ENCODE data around the gene TSPAN1.

DNA sequence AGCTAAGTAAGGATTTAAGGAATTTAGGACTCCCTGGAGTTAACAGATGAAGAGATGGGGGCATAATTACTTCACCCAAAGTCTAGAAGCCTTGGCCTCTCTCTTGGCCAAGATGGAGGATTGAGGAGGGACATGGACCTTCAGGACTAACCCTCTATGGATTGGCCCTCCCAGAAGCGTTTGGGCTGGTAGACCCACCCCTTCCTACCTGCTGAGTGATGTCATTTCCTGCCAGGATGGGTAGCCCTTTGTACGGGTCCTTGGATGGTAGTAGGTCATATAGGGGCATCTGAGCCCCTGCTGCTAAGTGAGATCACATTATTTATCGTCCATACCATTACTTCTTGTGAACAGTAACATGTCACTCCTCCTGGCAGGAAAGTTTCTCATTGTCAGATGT is 45.9 kb downstream of the TSPAN1 start:
- TF ChIP-seq POLR2AphosphoS5 (IDR thresholded peaks at IDR 0.05): no peak
- TF ChIP-seq, protein P1, sequence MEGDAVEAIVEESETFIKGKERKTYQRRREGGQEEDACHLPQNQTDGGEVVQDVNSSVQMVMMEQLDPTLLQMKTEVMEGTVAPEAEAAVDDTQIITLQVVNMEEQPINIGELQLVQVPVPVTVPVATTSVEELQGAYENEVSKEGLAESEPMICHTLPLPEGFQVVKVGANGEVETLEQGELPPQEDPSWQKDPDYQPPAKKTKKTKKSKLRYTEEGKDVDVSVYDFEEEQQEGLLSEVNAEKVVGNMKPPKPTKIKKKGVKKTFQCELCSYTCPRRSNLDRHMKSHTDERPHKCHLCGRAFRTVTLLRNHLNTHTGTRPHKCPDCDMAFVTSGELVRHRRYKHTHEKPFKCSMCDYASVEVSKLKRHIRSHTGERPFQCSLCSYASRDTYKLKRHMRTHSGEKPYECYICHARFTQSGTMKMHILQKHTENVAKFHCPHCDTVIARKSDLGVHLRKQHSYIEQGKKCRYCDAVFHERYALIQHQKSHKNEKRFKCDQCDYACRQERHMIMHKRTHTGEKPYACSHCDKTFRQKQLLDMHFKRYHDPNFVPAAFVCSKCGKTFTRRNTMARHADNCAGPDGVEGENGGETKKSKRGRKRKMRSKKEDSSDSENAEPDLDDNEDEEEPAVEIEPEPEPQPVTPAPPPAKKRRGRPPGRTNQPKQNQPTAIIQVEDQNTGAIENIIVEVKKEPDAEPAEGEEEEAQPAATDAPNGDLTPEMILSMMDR (IDR thresholded peaks at IDR 0.05): no peak
- TF ChIP-seq POLR2A (IDR thresholded peaks at IDR 0.05): no peak
